GM20000 (cell line): ENCODE results near the gene SERPINB8.

Source experiments
- DNase-seq: peaks from one replicate; pipeline ENCODE4 v3.0.0; 2012; ENCODE audit warnings: low spot score
- CTCF ChIP-seq: IDR thresholded peaks from 2 replicates; pipeline ENCODE4 v1.5.1; 2012; ENCODE audit warnings: mild to moderate bottlenecking, control low read depth; ENCODE audit errors: extremely low read depth, missing control alignments

Gene SERPINB8

GRCh38 chr18:63980027-63980426 is 10.1 kb downstream of the SERPINB8 start:
- DNase-seq: no peak
- TF ChIP-seq CTCF: no peak

GRCh38 chr18:63980896-63981460 is 11.1 kb downstream of the SERPINB8 start:
- TF ChIP-seq CTCF: no peak
- no peak for DNase-seq

GRCh38 chr18:63981719-63982118 is 11.8 kb downstream of the SERPINB8 start:
- no peak for DNase-seq
- no peak for TF ChIP-seq CTCF

- DNase-seq: no peak
- no peak for TF ChIP-seq CTCF
Measured at GRCh38 chr18:63982361-63982760, 12.5 kb downstream of the SERPINB8 start.

GRCh38 chr18:63986885-63987284 is 17.0 kb downstream of the SERPINB8 start:
- no peak for TF ChIP-seq CTCF
- no peak for DNase-seq

GRCh38 chr18:63987743-63988142 is 17.9 kb downstream of the SERPINB8 start:
- TF ChIP-seq CTCF: no peak
- no peak for DNase-seq

- DNase-seq: no peak
- TF ChIP-seq CTCF: no peak
Measured at GRCh38 chr18:63992751-63993150, 22.9 kb downstream of the SERPINB8 start.
